Right renal pelvis (tissue), 4 donors: ENCODE data around the gene OPN1LW. TPM values are rescaled to one million over a fixed set of nuclear protein-coding genes. Genes with fewer than 3 reads are reported as not detected.
"Not testable (repeated sequence)": the region's sequence is repeated elsewhere in the genome, so short reads cannot be mapped to it uniquely, and the experiment has no call there.

ENCODE experiments used
- DNase-seq, 4 donors: peaks; one replicate each; pipeline ENCODE4 v3.0.0-alpha.2; 2013; ENCODE audit warnings: low read depth in 4 of 4, low spot score in 3 of 4, missing footprints in 1 of 4
- polyA plus RNA-seq, 4 donors: library from polyadenylated mRNA; unstranded; fragments of 120-200 nt; gene quantifications; one replicate each; pipeline ENCODE4 v1.2.1, GENCODE V29; 2013; ENCODE audit not compliant: insufficient read length in 4 of 4

The OPN1LW gene
- polyA plus RNA-seq, 4 donors = not detected

DNA sequence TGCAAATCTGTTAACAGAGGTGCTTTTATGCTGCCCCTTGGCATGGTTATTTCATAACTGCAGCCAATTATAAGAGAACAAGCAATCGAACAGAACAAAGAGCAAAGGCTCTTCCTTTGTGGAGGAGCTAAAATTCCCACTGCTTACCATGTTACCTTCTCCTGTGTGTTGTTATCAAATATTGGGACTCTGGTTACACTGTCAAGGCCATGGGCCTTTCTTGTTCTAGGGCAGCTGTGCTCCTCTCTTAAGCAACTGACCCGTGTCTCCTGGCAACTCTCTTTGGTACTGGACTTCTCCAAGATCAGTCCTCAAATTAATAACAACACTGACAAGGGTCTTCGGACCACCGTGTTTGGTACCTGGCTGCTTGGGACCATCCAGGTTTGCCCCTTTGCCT, 12.1 kb upstream of the OPN1LW start:
- DNase-seq = no peak

DNA sequence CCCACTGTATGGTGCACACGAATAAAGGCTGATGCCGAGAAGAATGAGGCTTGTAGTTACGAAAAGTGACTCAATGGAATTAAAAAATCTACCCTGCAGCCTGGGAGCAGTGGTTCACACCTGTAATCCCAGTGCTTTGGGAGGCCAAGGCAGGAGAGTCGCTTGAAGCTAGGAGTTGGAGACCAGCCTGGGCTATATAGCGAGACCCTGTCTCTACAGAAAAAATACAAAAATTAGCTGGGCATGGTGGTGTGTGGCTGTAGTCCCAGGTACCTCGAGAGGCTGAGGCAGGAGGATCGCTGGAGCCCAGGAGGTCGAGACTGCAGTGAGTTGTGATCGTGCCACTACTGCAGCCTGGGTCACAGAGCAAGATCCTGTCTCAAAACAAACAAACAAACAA, 11.7 kb upstream of the OPN1LW start:
- DNase-seq = no peak

DNA sequence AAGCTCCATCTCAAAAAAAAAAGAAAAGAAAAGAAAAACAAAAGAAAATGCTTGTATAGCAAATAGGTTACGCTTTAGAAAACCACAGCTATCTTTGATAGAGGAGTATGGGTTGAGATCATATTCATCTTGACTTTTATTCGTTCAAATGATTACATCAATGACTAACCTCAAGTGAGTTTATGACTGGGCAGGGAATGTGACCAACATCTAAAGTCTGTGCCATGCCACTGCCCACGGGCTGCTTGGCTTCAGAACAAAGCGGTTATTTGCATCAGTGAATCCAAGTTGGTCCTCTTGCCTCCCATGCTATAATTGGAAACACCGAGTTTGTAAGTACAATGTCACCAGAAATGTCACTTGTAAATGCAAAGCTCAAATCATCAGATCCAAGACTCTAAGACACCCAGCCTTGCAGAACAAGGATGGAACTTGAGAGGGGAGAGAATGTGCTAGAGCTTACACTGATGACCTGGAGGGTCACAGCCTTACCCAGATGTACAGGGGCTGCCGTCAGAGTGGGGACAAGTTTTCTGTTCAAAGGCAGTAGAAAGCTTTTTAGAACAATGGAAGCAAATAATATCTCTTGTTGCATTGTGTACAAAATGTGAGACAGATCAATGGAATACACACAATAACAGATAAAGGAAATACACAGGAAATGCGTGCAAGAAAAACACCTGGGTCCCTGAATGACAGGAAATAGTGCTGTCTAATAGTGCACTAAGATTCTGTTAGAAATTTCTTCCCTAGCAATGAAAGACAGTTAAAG, 8.4 kb upstream of the OPN1LW start:
- no peak for DNase-seq

- peak; percentile 46 to 52 (median 48) for DNase-seq
Observed at GRCh38 chrX:154136627-154137161, 7.3 kb upstream of the OPN1LW start.

DNA sequence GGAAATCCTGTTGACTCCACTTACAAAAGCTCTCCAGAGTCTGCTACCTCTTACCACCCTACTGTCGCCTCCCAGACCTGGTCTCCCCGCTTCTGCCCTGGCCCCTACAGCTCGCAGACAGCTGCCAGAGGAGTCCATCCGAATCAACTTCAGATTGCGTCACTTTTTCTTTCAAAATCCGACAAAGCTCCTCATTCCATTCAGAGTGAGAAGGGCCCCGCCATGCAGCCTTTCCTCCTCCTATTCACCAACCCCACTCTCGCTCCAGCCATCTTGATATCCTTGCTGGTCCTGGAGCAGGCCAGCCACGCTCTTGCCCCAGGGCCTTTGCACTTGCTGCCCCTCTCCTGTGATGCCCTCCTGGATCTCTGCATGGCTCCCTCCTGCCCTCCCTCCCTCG, 5.2 kb upstream of the OPN1LW start:
- no peak for DNase-seq

DNA sequence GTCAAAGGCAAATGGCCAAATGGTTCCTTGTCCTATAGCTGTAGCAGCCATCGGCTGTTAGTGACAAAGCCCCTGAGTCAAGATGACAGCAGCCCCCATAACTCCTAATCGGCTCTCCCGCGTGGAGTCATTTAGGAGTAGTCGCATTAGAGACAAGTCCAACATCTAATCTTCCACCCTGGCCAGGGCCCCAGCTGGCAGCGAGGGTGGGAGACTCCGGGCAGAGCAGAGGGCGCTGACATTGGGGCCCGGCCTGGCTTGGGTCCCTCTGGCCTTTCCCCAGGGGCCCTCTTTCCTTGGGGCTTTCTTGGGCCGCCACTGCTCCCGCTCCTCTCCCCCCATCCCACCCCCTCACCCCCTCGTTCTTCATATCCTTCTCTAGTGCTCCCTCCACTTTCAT, 3.8 kb upstream of the OPN1LW start:
- no peak for DNase-seq

DNA sequence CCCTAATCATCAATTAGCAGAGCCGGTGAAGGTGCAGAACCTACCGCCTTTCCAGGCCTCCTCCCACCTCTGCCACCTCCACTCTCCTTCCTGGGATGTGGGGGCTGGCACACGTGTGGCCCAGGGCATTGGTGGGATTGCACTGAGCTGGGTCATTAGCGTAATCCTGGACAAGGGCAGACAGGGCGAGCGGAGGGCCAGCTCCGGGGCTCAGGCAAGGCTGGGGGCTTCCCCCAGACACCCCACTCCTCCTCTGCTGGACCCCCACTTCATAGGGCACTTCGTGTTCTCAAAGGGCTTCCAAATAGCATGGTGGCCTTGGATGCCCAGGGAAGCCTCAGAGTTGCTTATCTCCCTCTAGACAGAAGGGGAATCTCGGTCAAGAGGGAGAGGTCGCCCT, 3.3 kb upstream of the OPN1LW start:
- DNase-seq = no peak

DNA sequence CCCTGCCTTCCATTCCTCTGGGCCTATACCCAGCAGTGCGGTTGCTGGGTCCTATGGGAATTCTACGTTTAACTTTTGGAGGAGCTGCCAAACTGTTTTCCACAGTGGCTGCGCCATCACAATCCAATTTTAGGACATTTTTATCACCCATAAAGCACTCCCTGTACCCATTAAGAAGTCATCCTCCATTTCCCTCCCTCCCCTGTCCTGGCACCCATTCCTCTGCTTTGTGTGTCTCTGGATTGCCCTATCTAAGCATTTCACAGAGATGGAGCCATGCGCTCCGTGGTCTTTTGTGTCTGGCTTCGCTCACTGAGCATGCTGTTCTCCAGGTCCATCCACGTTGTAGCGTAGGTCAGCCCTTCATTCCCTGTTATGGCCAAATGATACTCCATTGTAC, 1.7 kb upstream of the OPN1LW start:
- DNase-seq = no peak

DNA sequence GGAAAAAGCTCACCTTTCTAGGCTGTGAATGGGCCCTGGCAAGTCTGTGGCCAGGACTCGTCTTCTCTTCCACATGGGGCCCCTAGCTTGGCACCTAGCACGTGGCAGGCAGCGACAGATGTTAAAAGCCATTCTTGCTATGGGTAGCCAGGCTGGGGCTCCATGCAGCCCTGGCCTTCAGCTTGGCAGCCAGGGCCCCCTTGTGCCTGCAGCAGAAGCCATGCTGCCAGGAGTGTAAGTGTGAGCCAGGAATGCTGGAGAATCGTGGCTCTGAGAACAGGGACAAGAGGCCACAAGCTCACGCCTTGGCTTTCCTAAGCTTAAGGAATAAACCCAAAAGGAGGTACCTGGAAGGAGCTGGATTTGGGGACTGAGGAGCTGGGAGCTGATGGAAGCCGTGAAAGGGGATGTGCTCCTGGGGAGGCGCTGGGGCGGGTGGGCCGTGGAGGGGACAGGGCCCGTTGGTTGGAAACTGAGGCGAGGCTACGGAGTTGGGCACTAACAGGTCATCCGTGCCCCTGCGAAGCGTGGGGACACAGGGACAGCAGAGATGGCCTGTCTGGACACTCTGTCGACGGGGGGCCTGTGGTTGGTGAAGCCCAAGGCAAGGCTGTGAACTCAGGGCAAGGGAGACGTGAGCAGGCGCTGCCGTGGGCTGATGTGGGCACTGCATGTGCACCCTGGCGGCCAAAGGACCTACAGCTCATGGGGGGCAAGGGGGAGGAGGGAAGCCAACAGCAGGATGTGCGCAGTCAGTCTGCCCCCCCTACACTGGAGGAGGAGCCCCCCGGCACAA, 895 bp upstream of the OPN1LW start:
- no peak for DNase-seq

GRCh38 chrX:154151030-154151429, 7.0 kb downstream of the OPN1LW start:
- not testable (repeated sequence) for DNase-seq

DNA sequence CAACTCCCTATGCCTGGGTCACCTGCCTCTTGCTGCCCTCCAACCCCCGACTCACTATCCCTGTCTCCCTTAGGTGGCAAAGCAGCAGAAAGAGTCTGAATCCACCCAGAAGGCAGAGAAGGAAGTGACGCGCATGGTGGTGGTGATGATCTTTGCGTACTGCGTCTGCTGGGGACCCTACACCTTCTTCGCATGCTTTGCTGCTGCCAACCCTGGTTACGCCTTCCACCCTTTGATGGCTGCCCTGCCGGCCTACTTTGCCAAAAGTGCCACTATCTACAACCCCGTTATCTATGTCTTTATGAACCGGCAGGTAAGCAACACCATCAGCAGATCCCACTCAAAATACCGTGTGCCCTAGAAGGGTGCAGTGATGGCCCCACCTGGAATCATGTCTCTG, 12.2 kb downstream of the OPN1LW start:
- DNase-seq = not testable (repeated sequence)

DNA sequence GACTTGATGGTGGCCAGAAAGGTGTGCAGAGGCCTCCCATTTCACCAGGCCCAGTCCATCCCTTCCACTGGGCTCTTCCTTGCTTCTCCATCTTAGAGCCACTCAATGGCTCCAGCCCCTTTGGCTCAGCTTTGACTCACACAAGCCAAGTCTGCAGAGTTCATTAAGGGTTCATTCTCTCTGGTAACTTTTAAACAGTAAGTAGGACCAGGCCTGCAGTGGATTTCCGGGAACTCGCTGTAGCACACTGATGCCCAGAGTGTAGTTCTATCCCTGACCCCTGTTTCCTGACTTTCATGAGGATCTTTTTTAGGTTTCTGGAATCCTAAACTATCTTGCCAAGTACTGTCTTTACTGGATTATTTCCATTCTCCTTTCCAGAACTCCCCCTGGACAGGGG, 13.2 kb downstream of the OPN1LW start:
- not testable (repeated sequence) for DNase-seq

DNA sequence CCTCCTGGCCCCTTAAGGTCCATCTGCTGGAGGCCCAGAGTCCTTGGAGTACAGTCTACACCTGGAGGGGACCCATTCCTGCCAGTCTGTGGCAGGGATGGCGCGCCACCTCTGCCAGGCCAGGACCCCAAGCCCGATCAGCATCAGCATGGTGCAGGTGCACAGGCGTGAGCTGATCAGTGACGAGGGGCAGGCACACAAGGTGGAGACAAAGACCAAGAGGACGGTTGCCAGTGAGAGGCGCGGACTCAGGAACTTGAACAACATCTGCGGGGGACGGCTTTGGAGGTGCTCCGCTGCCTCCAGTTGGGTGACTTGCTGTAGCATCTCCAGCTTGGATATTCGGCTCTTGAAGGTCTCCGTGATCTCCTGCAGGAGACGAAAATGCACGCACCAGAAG, 15.3 kb downstream of the OPN1LW start:
- DNase-seq = not testable (repeated sequence)

- not testable (repeated sequence) for DNase-seq
Observed at GRCh38 chrX:154164902-154165301, 20.9 kb downstream of the OPN1LW start.

DNA sequence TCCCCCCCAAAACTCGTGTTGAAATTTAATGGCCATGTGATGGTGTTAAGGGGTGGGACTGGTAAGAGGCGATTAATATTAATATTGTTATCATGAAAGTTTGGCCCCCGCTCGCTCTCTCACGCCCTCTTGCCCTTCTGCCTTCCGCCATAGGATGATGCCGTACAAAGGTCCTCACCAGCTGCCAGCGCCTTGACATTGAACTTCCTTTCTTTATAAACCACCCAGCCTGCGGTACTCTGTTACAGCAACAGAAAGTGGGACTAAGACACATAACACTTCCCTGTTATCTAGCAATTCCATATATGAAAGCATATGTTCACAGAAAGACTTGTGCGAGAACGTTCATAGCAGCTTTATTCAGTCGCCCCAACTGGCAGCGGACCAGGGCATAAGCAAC, 24.3 kb downstream of the OPN1LW start:
- not testable (repeated sequence) for DNase-seq

DNA sequence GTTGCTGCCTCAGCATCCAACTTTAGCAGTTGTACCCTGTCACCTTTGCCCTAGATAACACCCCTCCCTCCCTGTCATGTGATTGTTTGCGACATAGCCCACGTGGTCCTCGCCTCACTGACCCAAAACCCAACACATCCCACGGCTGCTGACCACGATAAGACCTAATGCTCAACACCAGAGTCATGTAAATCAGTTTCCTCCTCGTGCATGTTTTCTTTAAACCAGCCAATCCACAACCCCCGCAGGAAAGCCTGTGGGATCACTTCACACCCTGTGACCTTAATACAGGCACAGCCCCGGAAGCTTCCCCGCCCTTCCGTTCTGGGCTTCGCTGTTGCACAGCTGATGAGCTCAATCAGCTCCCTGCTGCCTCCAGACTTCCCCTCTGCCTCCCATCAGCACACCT, 28.5 kb downstream of the OPN1LW start:
- not testable (repeated sequence) for DNase-seq

GRCh38 chrX:154174356-154174755, 30.3 kb downstream of the OPN1LW start:
- DNase-seq = not testable (repeated sequence)

DNA sequence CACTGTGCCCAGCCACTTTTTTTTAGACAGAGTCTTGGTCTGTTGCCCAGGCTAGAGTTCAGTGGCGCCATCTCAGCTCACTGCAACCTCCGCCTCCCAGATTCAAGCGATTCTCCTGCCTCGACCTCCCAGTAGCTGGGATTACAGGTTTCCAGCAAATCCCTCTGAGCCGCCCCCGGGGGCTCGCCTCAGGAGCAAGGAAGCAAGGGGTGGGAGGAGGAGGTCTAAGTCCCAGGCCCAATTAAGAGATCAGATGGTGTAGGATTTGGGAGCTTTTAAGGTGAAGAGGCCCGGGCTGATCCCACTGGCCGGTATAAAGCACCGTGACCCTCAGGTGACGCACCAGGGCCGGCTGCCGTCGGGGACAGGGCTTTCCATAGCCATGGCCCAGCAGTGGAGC, 38.3 kb downstream of the OPN1LW start, which contains the start of gene OPN1MW:
TSS of gene OPN1MW (plus strand) at position 301 of the 400 bp plus-strand sequence. CDS start at position 383, 82 bp downstream.
- not testable (repeated sequence) for DNase-seq

DNA sequence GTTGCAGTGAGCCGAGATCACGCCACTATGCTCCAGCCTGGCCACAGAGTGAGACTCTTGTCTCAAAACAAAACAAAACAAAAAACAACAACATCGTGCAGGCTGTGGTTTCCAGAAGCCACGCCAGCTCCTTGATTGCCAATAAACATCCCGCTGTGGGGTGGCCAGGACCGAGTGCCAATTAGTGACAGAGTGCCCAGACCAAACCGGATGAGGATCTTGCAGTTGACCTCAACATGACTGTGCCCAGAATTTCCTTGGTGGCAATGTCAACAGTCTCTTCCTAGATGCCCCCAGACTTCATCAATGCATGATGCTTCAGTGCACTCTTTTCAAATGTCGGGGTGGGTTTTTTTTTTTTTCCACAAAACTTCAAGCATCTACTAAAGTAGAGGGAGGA, 39.8 kb downstream of the OPN1LW start:
- DNase-seq = not testable (repeated sequence)

DNA sequence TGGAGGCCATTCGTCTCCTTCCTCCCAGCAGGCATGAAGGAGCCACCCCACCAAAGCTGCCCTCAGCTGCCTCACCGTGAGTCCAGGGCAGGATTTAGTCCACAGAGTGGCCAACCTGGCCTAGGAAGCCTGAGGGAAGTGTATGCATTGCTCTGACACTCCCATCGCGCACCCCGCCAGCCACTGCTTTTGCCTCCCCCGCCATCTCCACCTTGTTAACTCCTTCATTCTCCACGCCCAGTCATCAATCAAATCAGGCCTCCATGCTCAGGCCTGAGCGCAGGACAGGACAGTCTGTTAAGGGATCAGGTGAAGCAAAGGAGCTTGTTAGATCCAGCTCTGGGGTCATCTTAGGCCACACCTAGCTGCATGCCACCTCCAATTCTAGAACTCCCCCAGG, 48.8 kb downstream of the OPN1LW start:
- not testable (repeated sequence) for DNase-seq

DNA sequence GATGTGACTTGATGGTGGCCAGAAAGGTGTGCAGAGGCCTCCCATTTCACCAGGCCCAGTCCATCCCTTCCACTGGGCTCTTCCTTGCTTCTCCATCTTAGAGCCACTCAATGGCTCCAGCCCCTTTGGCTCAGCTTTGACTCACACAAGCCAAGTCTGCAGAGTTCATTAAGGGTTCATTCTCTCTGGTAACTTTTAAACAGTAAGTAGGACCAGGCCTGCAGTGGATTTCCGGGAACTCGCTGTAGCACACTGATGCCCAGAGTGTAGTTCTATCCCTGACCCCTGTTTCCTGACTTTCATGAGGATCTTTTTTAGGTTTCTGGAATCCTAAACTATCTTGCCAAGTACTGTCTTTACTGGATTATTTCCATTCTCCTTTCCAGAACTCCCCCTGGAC, 50.3 kb downstream of the OPN1LW start:
- not testable (repeated sequence) for DNase-seq
